HG02759 (cell line): ENCODE data around the gene TRA2A.
"Not testable (repeated sequence)": the region's sequence is repeated elsewhere in the genome, so short reads cannot be mapped to it uniquely, and the experiment has no call there.

Source experiments
- ATAC-seq: cut with Tn5 transposase; IDR thresholded peaks from one replicate; pipeline ENCODE4 v1.9.1; 2021; ENCODE audit warnings: mild to moderate bottlenecking, moderate library complexity; ENCODE audit not compliant: unreplicated experiment

TRA2A gene

GRCh38 chr7:23531794-23532489, at the start of gene TRA2A:
Gene TRA2A, minus strand, starts transcription at chr7:23531981. Its CDS starts 157 bp downstream, at chr7:23531824.
- peak; percentile 93 for ATAC-seq

- peak; percentile 84 for ATAC-seq
These were observed 38.9 kb upstream of the TRA2A start for GRCh38 chr7:23570592-23571200.

- no peak for ATAC-seq
These were observed 26.5 kb upstream of the TRA2A start for GRCh38 chr7:23558303-23558702.

DNA sequence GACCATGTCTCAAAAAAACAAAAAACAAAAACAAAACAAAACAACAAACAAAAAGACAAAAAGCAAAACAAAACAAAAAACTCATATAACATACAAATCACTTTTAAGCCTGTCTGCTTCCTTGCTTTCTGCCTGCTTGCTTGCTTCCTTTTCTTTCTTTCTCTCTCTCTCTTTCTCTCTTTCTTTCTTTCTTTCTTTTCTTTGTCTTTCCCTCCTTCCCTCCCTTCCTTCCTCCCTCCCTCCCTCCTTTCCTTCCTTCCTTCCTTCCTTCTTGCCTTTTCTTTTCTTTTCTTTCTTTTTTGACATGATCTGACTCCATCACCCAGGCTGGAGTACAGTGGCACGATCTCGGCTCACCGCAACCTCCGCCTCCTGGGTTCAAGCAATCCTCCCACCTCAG, 15.9 kb upstream of the TRA2A start:
- no peak for ATAC-seq

GRCh38 chr7:23546897-23547572, 15.3 kb upstream of the TRA2A start:
- peak; percentile 74 for ATAC-seq

DNA sequence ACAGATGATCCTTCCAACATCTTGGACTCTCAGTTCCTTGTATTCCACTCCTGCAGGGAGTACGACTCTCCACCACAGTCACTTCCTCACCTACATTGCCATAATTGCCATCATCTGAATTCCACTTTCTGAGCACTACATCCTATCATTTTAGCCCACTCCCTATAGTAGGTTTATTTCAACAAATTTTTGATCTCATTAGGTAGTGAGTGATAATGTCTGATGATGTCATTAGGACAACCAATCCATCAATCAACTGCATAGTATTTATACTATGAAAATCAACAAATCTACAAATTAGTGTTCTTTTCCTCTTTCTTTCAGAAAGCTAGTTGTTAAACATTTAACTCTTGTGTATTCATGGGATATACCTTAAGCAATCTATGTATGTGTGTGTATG, 13.7 kb upstream of the TRA2A start:
- no peak for ATAC-seq

GRCh38 chr7:23544913-23545354, 13.2 kb upstream of the TRA2A start:
- peak; percentile 72 for ATAC-seq

- no peak for ATAC-seq
These were observed 11.0 kb upstream of the TRA2A start for GRCh38 chr7:23542752-23543151.

GRCh38 chr7:23539494-23539907, 7.7 kb upstream of the TRA2A start:
- peak; percentile 66 for ATAC-seq

DNA sequence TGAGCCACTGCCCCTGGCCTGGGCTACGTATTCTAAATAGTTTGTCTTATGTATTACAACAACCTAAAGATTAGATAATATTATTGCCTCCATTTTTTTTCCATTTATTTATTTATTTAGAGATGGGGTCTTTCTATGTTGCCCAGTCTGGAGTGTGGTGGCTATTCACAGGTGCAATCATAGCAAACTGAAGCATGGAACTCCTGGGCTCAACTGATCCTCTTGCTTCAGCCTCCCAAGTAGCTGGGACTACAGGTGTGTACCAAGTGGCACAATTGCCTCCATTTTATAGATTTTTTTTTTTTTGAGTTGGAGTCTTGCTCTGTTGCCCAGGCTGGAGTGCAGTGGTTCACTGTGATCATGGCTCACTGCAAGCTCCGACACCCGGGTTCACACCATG, 6.5 kb upstream of the TRA2A start:
- no peak for ATAC-seq

GRCh38 chr7:23533238-23533604, 1.4 kb upstream of the TRA2A start:
- no peak for ATAC-seq

DNA sequence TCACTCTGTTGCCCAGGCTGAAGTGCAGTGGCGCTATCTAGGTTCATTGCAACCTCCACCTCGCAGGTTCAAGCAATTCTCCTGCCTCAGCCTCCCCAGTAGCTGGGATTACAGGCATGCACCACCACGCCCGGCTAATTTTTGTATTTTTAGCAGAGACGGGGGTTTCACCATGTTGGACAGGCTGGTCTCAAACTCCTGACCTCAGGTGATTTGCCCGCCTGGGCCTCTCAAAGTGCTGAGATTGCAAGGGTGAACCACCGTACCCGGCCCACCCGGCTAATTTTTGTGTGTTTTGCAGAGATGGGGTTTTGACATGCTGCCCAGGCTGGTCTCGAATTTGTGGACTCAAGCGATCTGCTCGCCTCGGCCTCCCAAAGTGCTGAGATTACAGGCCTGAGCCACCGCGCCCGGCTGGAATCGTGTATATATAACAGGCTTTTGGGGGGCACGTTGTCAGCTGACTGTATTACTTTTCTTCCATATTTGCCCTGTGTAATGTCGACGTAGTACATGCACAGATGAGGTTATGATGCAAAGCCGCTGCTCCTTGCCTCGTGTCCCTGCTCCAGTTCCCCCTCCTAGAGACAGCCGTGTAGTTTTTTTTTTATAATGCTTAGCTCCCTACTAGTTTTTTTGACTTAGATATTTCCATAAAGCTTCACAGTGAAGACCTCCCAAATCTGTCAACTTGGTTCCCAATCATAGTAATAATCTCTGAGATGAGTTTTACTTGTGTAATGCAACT, 883 bp upstream of the TRA2A start:
- no peak for ATAC-seq

- ATAC-seq = peak; percentile 29
These were observed 559 bp downstream of the TRA2A start for GRCh38 chr7:23531050-23531793.

- no peak for ATAC-seq
These were observed 1.4 kb downstream of the TRA2A start for GRCh38 chr7:23530405-23530804.

- no peak for ATAC-seq
These were observed 2.4 kb downstream of the TRA2A start for GRCh38 chr7:23529262-23529859.

DNA sequence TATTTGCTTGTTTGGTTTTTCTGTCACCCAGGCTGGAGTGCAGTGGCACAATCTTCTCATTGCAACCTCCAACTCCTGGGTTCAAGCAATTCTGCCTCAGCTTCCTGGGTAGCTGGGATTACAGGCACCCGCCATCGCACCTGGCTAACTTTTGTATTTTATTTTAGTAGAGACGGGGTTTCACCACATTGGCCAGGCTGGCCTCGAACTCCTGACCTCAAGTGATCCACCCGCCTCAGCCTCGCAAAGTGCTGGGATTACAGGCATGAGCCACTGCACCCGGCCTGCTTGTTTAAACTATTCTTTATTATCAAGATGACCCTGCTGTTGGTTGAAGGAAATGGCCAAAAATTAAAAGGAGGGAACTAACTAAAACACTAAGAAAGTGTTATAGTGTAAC, 6.2 kb downstream of the TRA2A start:
- ATAC-seq = not testable (repeated sequence)

GRCh38 chr7:23524473-23524872, 7.3 kb downstream of the TRA2A start:
- ATAC-seq = no peak

- no peak for ATAC-seq
These were observed 8.2 kb downstream of the TRA2A start for GRCh38 chr7:23523486-23524075.

DNA sequence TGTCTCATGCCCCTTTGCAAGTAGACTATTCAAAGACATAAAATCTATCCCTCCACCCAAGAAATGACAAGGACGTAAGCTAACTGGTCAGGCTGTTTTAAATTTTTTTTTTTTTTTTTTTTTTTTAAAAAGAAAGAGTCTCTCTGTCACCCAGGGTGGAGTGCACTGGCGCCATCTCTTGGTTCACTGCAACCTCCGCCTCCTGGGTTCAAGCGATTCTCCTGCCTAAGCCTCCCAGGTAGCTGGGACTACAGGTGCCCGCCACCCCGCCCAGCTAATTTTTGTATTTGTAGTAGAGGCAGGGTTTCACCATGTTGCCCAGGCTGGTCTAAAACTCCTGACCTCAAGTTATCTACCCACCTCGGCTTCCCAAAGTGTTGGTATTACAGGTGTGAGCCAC, 11.2 kb downstream of the TRA2A start:
- no peak for ATAC-seq

DNA sequence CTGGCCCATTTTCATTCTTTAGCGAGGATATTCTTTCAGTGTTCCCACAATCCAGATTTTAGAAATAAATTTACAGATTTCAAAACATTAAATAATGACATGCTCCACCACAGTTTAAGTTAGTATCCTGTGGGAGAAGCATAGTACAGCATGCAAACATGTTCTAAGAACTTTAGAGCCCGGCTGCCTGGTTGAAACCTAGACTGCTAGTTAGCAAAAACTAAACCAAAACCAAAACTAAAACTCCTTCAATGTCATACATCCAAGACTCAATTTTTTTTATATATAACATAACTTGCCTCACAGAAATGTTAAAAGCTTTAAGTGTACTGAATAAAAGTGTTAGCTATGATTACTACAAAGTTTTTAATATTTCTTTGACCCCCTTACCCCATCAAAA, 17.0 kb downstream of the TRA2A start:
- no peak for ATAC-seq
